ACC112 (cell line): ENCODE measurements around the gene ING3.
"Not testable (repeated sequence)": the region's sequence is repeated elsewhere in the genome, so short reads cannot be mapped to it uniquely, and the experiment has no call there.

Experiments
- H2AFZ ChIP-seq: fragments of 200-600 bp; sonication (generic); one replicate; pipeline ENCODE4 v1.6.0; 2017; ENCODE audit warnings: antibody characterized with exemption, low read length; ENCODE audit not compliant: unreplicated experiment
- H3K27ac ChIP-seq: fragments of 200-600 bp; sonication (generic); 2 replicates; pipeline ENCODE4 v1.5.1; 2014; ENCODE audit warnings: low read depth, mild to moderate bottlenecking, antibody characterized with exemption, low read length, moderate library complexity
- H3K27me3 ChIP-seq: fragments of 200-600 bp; sonication (generic); 2 replicates; pipeline ENCODE4 v1.6.1; 2014; ENCODE audit warnings: mild to moderate bottlenecking, antibody characterized with exemption, low read length, moderate library complexity, mixed read lengths; ENCODE audit not compliant: insufficient read depth
- H3K36me3 ChIP-seq: fragments of 200-600 bp; sonication (generic); 2 replicates; pipeline ENCODE4 v1.6.1; 2016; ENCODE audit warnings: mild to moderate bottlenecking, antibody characterized with exemption, low read length, moderate library complexity, mixed read lengths; ENCODE audit not compliant: insufficient read depth
- H3K4me1 ChIP-seq: fragments of 200-600 bp; sonication (generic); one replicate; pipeline ENCODE4 v1.6.1; 2016; ENCODE audit warnings: low read length, mixed read lengths; ENCODE audit not compliant: insufficient read depth, unreplicated experiment, control insufficient read depth
- H3K4me3 ChIP-seq: fragments of 200-600 bp; sonication (generic); 2 replicates; pipeline ENCODE4 v1.5.1; 2014; ENCODE audit warnings: mild to moderate bottlenecking, low read depth, low read length
- H3K79me2 ChIP-seq: fragments of 200-600 bp; sonication (generic); one replicate; pipeline ENCODE4 v1.6.0; 2016; ENCODE audit warnings: low read length; ENCODE audit not compliant: control insufficient read depth, unreplicated experiment, insufficient read depth

ING3 gene

GRCh38 chr7:121002757-121003200 lies 52.2 kb downstream of the ING3 start:
- Histone ChIP-seq H3K4me3 (peak overlapping the region; percentile 45; the same call in 1 of the 2 replicates), H3K36me3 (no peaks in the 10 kb centered on the region), H3K27me3 (no peaks in the 10 kb centered on the region), H3K27ac (peak overlapping the region; percentile 87), H3K79me2 (peaks cover 41% of the 10 kb centered on the region), H2AFZ (peak overlapping the region; percentile 47), H3K4me1 (peaks cover 55% of the 10 kb centered on the region)

GRCh38 chr7:121003986-121004685 lies 53.6 kb downstream of the ING3 start:
- Histone ChIP-seq H3K27me3 (no peaks in the 10 kb centered on the region), H3K79me2 (peaks cover 35% of the 10 kb centered on the region), H2AFZ (no peak overlapping the region), H3K27ac (no peak overlapping the region), H3K36me3 (no peaks in the 10 kb centered on the region), H3K4me3 (no peak overlapping the region), H3K4me1 (peaks cover 48% of the 10 kb centered on the region)

- H3K36me3 ChIP-seq, H2AFZ ChIP-seq, H3K27me3 ChIP-seq, H3K4me3 ChIP-seq, H3K27ac ChIP-seq: not testable (repeated sequence)
- peaks cover 40% of the 10 kb centered on the region for H3K4me1 ChIP-seq
- H3K79me2 ChIP-seq = peaks cover 29% of the 10 kb centered on the region
These were observed 54.5 kb downstream of the ING3 start for GRCh38 chr7:121005058-121005457.

- H2AFZ ChIP-seq = no peak overlapping the region
- H3K27ac ChIP-seq = no peak overlapping the region
- no peaks in the 10 kb centered on the region for H3K36me3 ChIP-seq
- no peaks in the 10 kb centered on the region for H3K27me3 ChIP-seq
- H3K79me2 ChIP-seq = peaks cover 24% of the 10 kb centered on the region
- peaks cover 30% of the 10 kb centered on the region for H3K4me1 ChIP-seq
- no peak overlapping the region for H3K4me3 ChIP-seq
These were observed 55.5 kb downstream of the ING3 start for GRCh38 chr7:121005996-121006584.

- Histone ChIP-seq H3K4me1 (peaks cover 23% of the 10 kb centered on the region), H3K27ac (no peak overlapping the region), H2AFZ (no peak overlapping the region), H3K79me2 (peaks cover 24% of the 10 kb centered on the region), H3K4me3 (no peak overlapping the region), H3K36me3 (no peaks in the 10 kb centered on the region), H3K27me3 (no peaks in the 10 kb centered on the region)
These were observed 56.2 kb downstream of the ING3 start for GRCh38 chr7:121006711-121007315.

- Histone ChIP-seq H3K79me2 (peaks cover 13% of the 10 kb centered on the region), H2AFZ (no peak overlapping the region), H3K27ac (no peak overlapping the region)
These were observed 58.2 kb downstream of the ING3 start for GRCh38 chr7:121008816-121009215.

GRCh38 chr7:121011401-121011800 lies 60.8 kb downstream of the ING3 start:
- no peak overlapping the region for H3K27ac ChIP-seq
- no peak overlapping the region for H3K4me3 ChIP-seq
- no peaks in the 10 kb centered on the region for H3K36me3 ChIP-seq
- no peaks in the 10 kb centered on the region for H3K27me3 ChIP-seq
- H2AFZ ChIP-seq = no peak overlapping the region
- peaks cover 18% of the 10 kb centered on the region for H3K4me1 ChIP-seq
- H3K79me2 ChIP-seq = no peaks in the 10 kb centered on the region

More at GRCh38 chr7:121008816-121009215, 58.2 kb downstream of the ING3 start:
- no peaks in the 10 kb centered on the region for H3K36me3 ChIP-seq
- no peaks in the 10 kb centered on the region for H3K27me3 ChIP-seq
- H3K4me3 ChIP-seq = no peak overlapping the region
- H3K4me1 ChIP-seq = peaks cover 14% of the 10 kb centered on the region

- H3K79me2 ChIP-seq = no peaks in the 10 kb centered on the region
- no peak overlapping the region for H3K4me3 ChIP-seq
- H3K27me3 ChIP-seq = no peaks in the 10 kb centered on the region
- peaks cover 21% of the 10 kb centered on the region for H3K4me1 ChIP-seq
- no peak overlapping the region for H2AFZ ChIP-seq
- H3K36me3 ChIP-seq = no peaks in the 10 kb centered on the region
- no peak overlapping the region for H3K27ac ChIP-seq
These were observed 61.7 kb downstream of the ING3 start for GRCh38 chr7:121012170-121012874.

GRCh38 chr7:121012919-121013318 lies 62.3 kb downstream of the ING3 start:
- H3K4me3 ChIP-seq = no peak overlapping the region
- H3K36me3 ChIP-seq = no peaks in the 10 kb centered on the region
- H3K27ac ChIP-seq = no peak overlapping the region
- H2AFZ ChIP-seq = no peak overlapping the region
- peaks cover 25% of the 10 kb centered on the region for H3K4me1 ChIP-seq
- H3K79me2 ChIP-seq = no peaks in the 10 kb centered on the region
- no peaks in the 10 kb centered on the region for H3K27me3 ChIP-seq

- Histone ChIP-seq H3K36me3 (no peaks in the 10 kb centered on the region), H3K27me3 (no peaks in the 10 kb centered on the region), H3K4me1 (peaks cover 48% of the 10 kb centered on the region), H3K4me3 (no peak overlapping the region), H3K27ac (no peak overlapping the region), H2AFZ (no peak overlapping the region), H3K79me2 (no peaks in the 10 kb centered on the region)
These were observed 65.0 kb downstream of the ING3 start for GRCh38 chr7:121015560-121015959.
